HL-60 (cell line): Measurements from ENCODE around the gene NTF3.

Source experiments
- DNase-seq, 2 experiments: peaks; one replicate each; pipeline ENCODE4 v3.0.0-alpha.2; 2010 to 2020; ENCODE audit warnings: low read depth in 1 of 2, low spot score in 1 of 2
- H3K27ac ChIP-seq: fragments of 250-450 bp; sonication (Bioruptor Pico); replicated peaks from 2 replicates; pipeline ENCODE4 v1.5.1; 2020; ENCODE audit warnings: mild to moderate bottlenecking, moderate library complexity
- H3K27me3 ChIP-seq: fragments of 250-450 bp; sonication (Bioruptor Pico); 2 replicates; pipeline ENCODE4 v1.5.1; 2021; ENCODE audit warnings: mild to moderate bottlenecking, moderate library complexity; ENCODE audit not compliant: insufficient read depth, poor library complexity, severe bottlenecking
- H3K4me3 ChIP-seq: replicated peaks from 2 replicates; pipeline ENCODE4 v1.5.1; 2011; ENCODE audit warnings: mild to moderate bottlenecking, control low read depth, low read length; ENCODE audit not compliant: insufficient read depth
- CTCF ChIP-seq: IDR thresholded peaks from one replicate; pipeline ENCODE4 v1.5.1; 2011; ENCODE audit warnings: low read length, control low read depth, inconsistent platforms; ENCODE audit not compliant: insufficient read depth
- GABPA ChIP-seq: IDR thresholded peaks from 2 replicates; pipeline ENCODE4 v1.6.1; 2012; ENCODE audit warnings: low read depth
- POLR2AphosphoS5 ChIP-seq: IDR thresholded peaks from 2 replicates; pipeline ENCODE4 v1.6.1; 2012; ENCODE audit warnings: low read depth
- REST ChIP-seq: IDR thresholded peaks from 2 replicates; pipeline ENCODE4 v1.6.1; 2012; ENCODE audit warnings: low read depth; ENCODE audit not compliant: insufficient replicate concordance
- SPI1 ChIP-seq: IDR thresholded peaks from 2 replicates; pipeline ENCODE4 v1.6.1; 2012; ENCODE audit warnings: low read depth, mild to moderate bottlenecking, borderline replicate concordance

NTF3 gene

DNA sequence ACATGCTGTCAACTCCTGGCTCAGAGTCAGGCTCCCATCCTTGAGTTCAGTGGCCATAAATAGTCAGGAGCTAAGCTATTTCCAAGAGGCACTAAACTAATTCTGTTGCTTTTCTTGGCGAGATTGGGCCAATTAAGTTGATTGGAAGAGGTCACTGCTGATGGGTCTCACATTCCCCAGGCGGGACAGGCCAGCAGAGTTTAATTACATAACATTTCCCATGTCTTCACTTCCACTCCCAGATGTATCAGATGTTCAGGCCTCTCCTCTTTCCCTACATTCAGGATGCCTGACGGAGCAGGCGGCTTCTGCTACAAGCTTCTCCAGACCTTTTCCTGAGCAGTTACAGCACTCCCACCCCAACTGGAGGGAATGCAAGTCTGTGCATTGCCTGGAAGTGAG is 5.3 kb downstream of the NTF3 start:
- no peak overlapping the region for H3K4me3 ChIP-seq
- peaks cover 22% of the 10 kb centered on the region for H3K27me3 ChIP-seq

DNA sequence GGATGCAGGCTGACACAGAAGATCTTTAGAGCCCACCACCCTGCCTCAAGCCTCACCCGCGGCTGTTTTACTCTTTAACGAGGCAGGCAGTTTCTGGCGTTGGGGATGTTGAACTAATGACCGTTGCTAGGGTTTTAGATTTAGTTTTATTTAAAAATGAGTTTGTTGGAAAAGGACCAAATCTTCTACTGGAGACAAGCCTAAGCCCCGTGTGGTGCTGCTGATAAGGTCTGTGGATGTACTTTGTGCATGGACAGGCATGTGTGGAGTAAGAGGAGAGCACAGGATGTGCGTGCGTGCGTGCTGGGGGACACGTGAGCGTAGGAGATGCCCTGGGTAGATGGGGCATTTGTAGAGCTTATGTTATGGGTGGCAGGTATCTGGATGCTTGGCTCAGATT is 5.7 kb downstream of the NTF3 start:
- no peak for TF ChIP-seq SPI1
- Histone ChIP-seq H3K27ac (no peak overlapping the region), H3K27me3 (peaks cover 18% of the 10 kb centered on the region), H3K4me3 (no peak overlapping the region)
- no peak for DNase-seq

More for the DNA sequence above, 5.3 kb downstream of the NTF3 start:
- DNase-seq, result no peak
- TF ChIP-seq GABPA, result no peak
- no peak for TF ChIP-seq SPI1
- TF ChIP-seq POLR2AphosphoS5, result no peak
- no peak for TF ChIP-seq CTCF
- no peak for TF ChIP-seq REST
- no peak overlapping the region for H3K27ac ChIP-seq

DNA sequence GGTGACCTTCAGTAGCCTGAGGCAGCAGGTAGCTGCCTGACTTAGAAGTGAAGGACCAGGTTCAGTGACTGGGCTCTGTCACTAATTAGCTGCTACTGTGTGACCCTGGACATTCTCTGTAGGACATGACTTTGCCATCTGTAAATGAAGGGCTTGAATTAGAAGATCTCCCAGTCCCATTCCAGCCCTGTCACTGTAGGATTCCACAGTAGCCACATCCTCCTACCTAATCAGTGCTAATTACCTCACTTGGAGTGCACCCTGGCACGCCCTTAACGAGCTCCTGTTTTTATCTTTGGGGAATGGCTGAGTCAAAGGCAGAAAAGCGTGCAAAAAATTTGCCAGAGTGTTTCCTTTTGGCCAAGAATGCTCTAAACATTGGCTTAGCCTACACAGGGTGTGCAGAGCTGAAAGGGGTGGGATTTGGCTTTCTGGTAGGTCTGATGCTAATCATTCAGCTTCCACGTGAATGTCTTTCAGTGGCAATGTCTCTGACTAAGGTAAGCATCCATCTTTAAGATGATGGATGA is 6.8 kb downstream of the NTF3 start:
- Histone ChIP-seq H3K27ac (no peak overlapping the region), H3K4me3 (no peak overlapping the region), H3K27me3 (peaks cover 8% of the 10 kb centered on the region)
- no peak for DNase-seq
- TF ChIP-seq REST, result no peak
- no peak for TF ChIP-seq SPI1
- no peak for TF ChIP-seq POLR2AphosphoS5

DNA sequence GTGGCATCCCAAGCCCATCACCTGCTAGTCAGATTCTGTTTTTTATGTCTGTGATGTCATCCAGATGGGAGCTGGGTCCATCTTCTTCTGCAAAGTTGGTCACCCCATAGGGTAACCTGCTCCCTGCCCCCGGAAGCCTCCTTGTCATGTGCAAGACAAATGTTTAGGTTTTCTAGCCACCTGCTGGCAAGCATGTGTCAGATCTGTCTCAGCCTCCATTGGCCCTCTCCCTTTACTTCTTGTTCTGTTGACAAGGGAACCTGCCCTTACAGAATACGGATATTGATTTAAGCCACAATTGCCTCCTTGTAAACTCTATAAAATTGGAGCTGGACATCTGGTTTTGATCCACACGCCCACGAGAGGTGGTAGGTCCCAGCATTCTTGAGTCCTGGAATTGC is 7.5 kb downstream of the NTF3 start:
- TF ChIP-seq POLR2AphosphoS5 (no peak), GABPA (no peak), REST (no peak), CTCF (no peak), SPI1 (no peak)
- no peak for DNase-seq
- Histone ChIP-seq H3K27ac (no peak overlapping the region), H3K4me3 (no peak overlapping the region), H3K27me3 (peaks cover 3% of the 10 kb centered on the region)
